HL-60 (cell line): ENCODE measurements around the gene PTPRN2.

ENCODE experiments used
- DNase-seq, 2 experiments: peaks; one replicate each; pipeline ENCODE4 v3.0.0-alpha.2; 2010 to 2020; ENCODE audit warnings: low read depth in 1 of 2, low spot score in 1 of 2
- H3K27ac ChIP-seq: fragments of 250-450 bp; sonication (Bioruptor Pico); replicated peaks from 2 replicates; pipeline ENCODE4 v1.5.1; 2020; ENCODE audit warnings: mild to moderate bottlenecking, moderate library complexity
- H3K27me3 ChIP-seq: fragments of 250-450 bp; sonication (Bioruptor Pico); 2 replicates; pipeline ENCODE4 v1.5.1; 2021; ENCODE audit warnings: mild to moderate bottlenecking, moderate library complexity; ENCODE audit not compliant: insufficient read depth, poor library complexity, severe bottlenecking
- H3K4me3 ChIP-seq: replicated peaks from 2 replicates; pipeline ENCODE4 v1.5.1; 2011; ENCODE audit warnings: mild to moderate bottlenecking, control low read depth, low read length; ENCODE audit not compliant: insufficient read depth
- CTCF ChIP-seq: IDR thresholded peaks from one replicate; pipeline ENCODE4 v1.5.1; 2011; ENCODE audit warnings: low read length, control low read depth, inconsistent platforms; ENCODE audit not compliant: insufficient read depth
- GABPA ChIP-seq: IDR thresholded peaks from 2 replicates; pipeline ENCODE4 v1.6.1; 2012; ENCODE audit warnings: low read depth
- POLR2AphosphoS5 ChIP-seq: IDR thresholded peaks from 2 replicates; pipeline ENCODE4 v1.6.1; 2012; ENCODE audit warnings: low read depth
- REST ChIP-seq: IDR thresholded peaks from 2 replicates; pipeline ENCODE4 v1.6.1; 2012; ENCODE audit warnings: low read depth; ENCODE audit not compliant: insufficient replicate concordance
- SPI1 ChIP-seq: IDR thresholded peaks from 2 replicates; pipeline ENCODE4 v1.6.1; 2012; ENCODE audit warnings: low read depth, mild to moderate bottlenecking, borderline replicate concordance

PTPRN2 gene

DNA sequence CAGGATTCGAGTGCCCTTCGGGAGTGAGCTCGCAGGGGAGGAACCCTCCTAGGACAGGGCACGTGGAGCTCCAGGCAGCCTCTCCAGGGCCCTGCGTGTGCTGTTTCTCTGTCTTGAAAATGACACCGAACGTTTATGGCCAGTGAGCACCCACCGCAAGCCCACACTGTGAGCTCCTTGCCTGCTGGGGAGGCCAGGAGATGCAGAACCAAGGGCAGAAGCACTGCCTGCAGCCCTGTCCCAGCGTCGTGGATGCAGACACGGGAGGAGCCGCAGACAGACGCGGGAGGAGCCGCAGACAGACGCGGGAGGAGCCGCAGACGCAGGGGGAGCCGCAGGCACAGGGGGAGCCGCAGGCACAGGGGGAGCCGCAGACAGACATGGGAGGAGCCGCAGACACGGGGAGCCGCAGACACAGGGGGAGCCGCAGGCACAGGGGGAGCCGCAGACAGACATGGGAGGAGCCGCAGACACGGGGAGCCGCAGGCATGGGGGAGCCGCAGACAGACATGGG lies 314.4 kb downstream of the PTPRN2 start:
- DNase-seq: no peak
- no peaks in the 10 kb centered on the region for H3K27me3 ChIP-seq

GRCh38 chr7:158272509-158273137 lies 315.0 kb downstream of the PTPRN2 start:
- Histone ChIP-seq H3K4me3 (no peak overlapping the region), H3K27ac (no peak overlapping the region), H3K27me3 (no peaks in the 10 kb centered on the region)
- no peak for DNase-seq
- TF ChIP-seq POLR2AphosphoS5: no peak
- no peak for TF ChIP-seq REST
- no peak for TF ChIP-seq CTCF
- TF ChIP-seq SPI1: no peak
- no peak for TF ChIP-seq GABPA

More for the DNA sequence above, 314.4 kb downstream of the PTPRN2 start:
- TF ChIP-seq POLR2AphosphoS5 (no peak), REST (no peak), GABPA (no peak), CTCF (no peak), SPI1 (no peak)
- no peak overlapping the region for H3K4me3 ChIP-seq
- H3K27ac ChIP-seq: no peak overlapping the region

DNA sequence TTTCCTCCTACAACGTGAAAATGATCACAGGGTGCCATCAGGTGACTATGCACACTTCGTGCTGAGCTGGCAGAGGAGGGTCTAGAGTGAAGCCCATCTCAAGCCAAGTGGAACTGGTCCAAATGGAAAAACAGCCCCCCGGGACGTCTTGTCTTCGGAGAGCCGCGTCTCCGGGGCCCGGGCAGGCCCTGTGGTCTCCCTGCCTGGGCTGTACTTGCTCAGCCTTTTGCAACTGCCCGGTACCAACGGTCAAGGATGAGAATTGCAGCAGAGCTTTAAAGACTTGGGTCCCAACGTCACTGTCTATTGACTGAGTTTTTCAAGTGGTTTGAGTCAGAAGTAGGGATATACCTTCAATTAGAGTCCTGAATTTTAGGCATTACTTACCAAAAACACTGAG lies 315.5 kb downstream of the PTPRN2 start:
- Histone ChIP-seq H3K27me3 (no peaks in the 10 kb centered on the region), H3K27ac (no peak overlapping the region), H3K4me3 (no peak overlapping the region)
- TF ChIP-seq REST: no peak
- no peak for TF ChIP-seq SPI1
- TF ChIP-seq CTCF: no peak
- no peak for TF ChIP-seq GABPA
- no peak for TF ChIP-seq POLR2AphosphoS5
- DNase-seq: no peak
